Measurements from ENCODE around the gene PPP1R11. TPM values are rescaled to one million over a fixed set of nuclear protein-coding genes. Genes with fewer than 3 reads are reported as not detected.

The PPP1R11 gene
- total and polyA plus RNA-seq, 4 donors = 29.2 to 81.7 (median 55.8) TPM

- DNase-seq = no peak
- peaks cover 0 to 5% (median 0%) of the 10 kb centered on the region in 5 donors for H3K4me1 ChIP-seq (ENCODE audit: control insufficient read depth in 5 of 5, insufficient read depth in 5 of 5, low read length in 5 of 5)
- no peak overlapping the region for H3K27ac ChIP-seq (ENCODE audit: low read depth in 1 of 2, low read length in 1 of 2)
- TF ChIP-seq CTCF (IDR thresholded peaks at IDR 0.05; ENCODE audit: control extremely low read depth, extremely low read depth) = no peak
- no peaks in the 10 kb centered on the region for H3K36me3 ChIP-seq (ENCODE audit: control insufficient read depth in 4 of 4, insufficient read depth in 4 of 4, low read length in 4 of 4)
- peaks cover 0 to 1% (median 0%) of the 10 kb centered on the region in 4 donors for H3K9me3 ChIP-seq (ENCODE audit: control insufficient read depth in 4 of 4, insufficient read depth in 3 of 4, low read length in 3 of 4)
- no peak overlapping the region for H3K9ac ChIP-seq (ENCODE audit: insufficient read depth in 1 of 2, low read length in 2 of 2)
- ATAC-seq (ENCODE audit: insufficient read depth, low FRiP score) = no peak
- no peak overlapping the region for H3K4me3 ChIP-seq
- H3K27me3 ChIP-seq (ENCODE audit: control insufficient read depth in 3 of 3, insufficient read depth in 3 of 3, low read length in 2 of 3) = no peaks in the 10 kb centered on the region
- WGBS, 2 donors = 95 to 98% methylated on average over 2 of the region's 2 CpGs
Observed at GRCh38 chr6:30043744-30044143, 23.3 kb upstream of the PPP1R11 start.

- ATAC-seq (ENCODE audit: insufficient read depth, low FRiP score) (no peak), DNase-seq (no peak)
- H3K9me3 ChIP-seq (ENCODE audit: control insufficient read depth in 4 of 4, insufficient read depth in 3 of 4, low read length in 3 of 4) = peaks cover 0 to 1% (median 0%) of the 10 kb centered on the region in 4 donors
- no peaks in the 10 kb centered on the region for H3K27me3 ChIP-seq (ENCODE audit: control insufficient read depth in 3 of 3, insufficient read depth in 3 of 3, low read length in 2 of 3)
- H3K4me1 ChIP-seq (ENCODE audit: control insufficient read depth in 5 of 5, insufficient read depth in 5 of 5, low read length in 5 of 5) = peaks cover 0 to 5% (median 0%) of the 10 kb centered on the region in 5 donors
- no peak overlapping the region for H3K9ac ChIP-seq (ENCODE audit: insufficient read depth in 1 of 2, low read length in 2 of 2)
- 60 to 77% methylated on average over 2 of the region's 2 CpGs for WGBS, 2 donors
- H3K4me3 ChIP-seq = no peak overlapping the region
- H3K36me3 ChIP-seq (ENCODE audit: control insufficient read depth in 4 of 4, insufficient read depth in 4 of 4, low read length in 4 of 4) = no peaks in the 10 kb centered on the region
- no peak overlapping the region for H3K27ac ChIP-seq (ENCODE audit: low read depth in 1 of 2, low read length in 1 of 2)
- TF ChIP-seq CTCF (IDR thresholded peaks at IDR 0.05; ENCODE audit: control extremely low read depth, extremely low read depth) = no peak
Observed at GRCh38 chr6:30044630-30045029, 22.4 kb upstream of the PPP1R11 start.

GRCh38 chr6:30047220-30047619 is 19.8 kb upstream of the PPP1R11 start:
- no peak for ATAC-seq (ENCODE audit: insufficient read depth, low FRiP score)
- 54 to 65% methylated on average over 2 of the region's 2 CpGs for WGBS, 2 donors
- no peak overlapping the region for H3K9ac ChIP-seq (ENCODE audit: insufficient read depth in 1 of 2, low read length in 2 of 2)
- no peak for TF ChIP-seq CTCF (IDR thresholded peaks at IDR 0.05; ENCODE audit: control extremely low read depth, extremely low read depth)
- H3K9me3 ChIP-seq (ENCODE audit: control insufficient read depth in 4 of 4, insufficient read depth in 3 of 4, low read length in 3 of 4) = peaks cover 0 to 1% (median 0%) of the 10 kb centered on the region in 4 donors
- no peaks in the 10 kb centered on the region for H3K36me3 ChIP-seq (ENCODE audit: control insufficient read depth in 4 of 4, insufficient read depth in 4 of 4, low read length in 4 of 4)
- H3K27me3 ChIP-seq (ENCODE audit: control insufficient read depth in 3 of 3, insufficient read depth in 3 of 3, low read length in 2 of 3) = no peaks in the 10 kb centered on the region
- no peak for DNase-seq
- no peak overlapping the region for H3K27ac ChIP-seq (ENCODE audit: low read depth in 1 of 2, low read length in 1 of 2)
- H3K4me1 ChIP-seq (ENCODE audit: control insufficient read depth in 5 of 5, insufficient read depth in 5 of 5, low read length in 5 of 5) = peaks cover 0 to 5% (median 0%) of the 10 kb centered on the region in 5 donors
- no peak overlapping the region for H3K4me3 ChIP-seq

GRCh38 chr6:30053682-30054081 is 13.3 kb upstream of the PPP1R11 start:
- ATAC-seq (ENCODE audit: insufficient read depth, low FRiP score) (no peak), DNase-seq (no peak)
- Histone ChIP-seq H3K36me3 (ENCODE audit: control insufficient read depth in 4 of 4, insufficient read depth in 4 of 4, low read length in 4 of 4) (peaks cover 0 to 7% (median 3%) of the 10 kb centered on the region in 4 donors), H3K27me3 (ENCODE audit: control insufficient read depth in 3 of 3, insufficient read depth in 3 of 3, low read length in 2 of 3) (no peaks in the 10 kb centered on the region), H3K4me1 (ENCODE audit: control insufficient read depth in 5 of 5, insufficient read depth in 5 of 5, low read length in 5 of 5) (no peaks in the 10 kb centered on the region), H3K9ac (ENCODE audit: insufficient read depth in 1 of 2, low read length in 2 of 2) (no peak overlapping the region), H3K9me3 (ENCODE audit: control insufficient read depth in 4 of 4, insufficient read depth in 3 of 4, low read length in 3 of 4) (no peaks in the 10 kb centered on the region), H3K4me3 (no peak overlapping the region), H3K27ac (ENCODE audit: low read depth in 1 of 2, low read length in 1 of 2) (no peak overlapping the region)
- no peak for TF ChIP-seq CTCF (IDR thresholded peaks at IDR 0.05; ENCODE audit: control extremely low read depth, extremely low read depth)
- 92 to 93% methylated on average over 3 of the region's 3 CpGs for WGBS, 2 donors

All from lung (tissue), 12 donors.